ENCODE measurements around the gene P3R3URF.
"Not testable (repeated sequence)": the region's sequence is repeated elsewhere in the genome, so short reads cannot be mapped to it uniquely, and the experiment has no call there.

P3R3URF gene

GRCh38 chr1:46176211-46176865 lies at the start of gene P3R3URF:
Gene P3R3URF (minus strand): TSS chr1:46176488. CDS start chr1:46176471, 17 bp downstream.
- no peak for DNase-seq

- no peak for DNase-seq
Observed at GRCh38 chr1:46224966-46225365, 48.7 kb upstream of the P3R3URF start.

- peak; percentile 65 for DNase-seq
Observed at GRCh38 chr1:46223472-46223943, 47.2 kb upstream of the P3R3URF start.

- not testable (repeated sequence) for DNase-seq
Observed at GRCh38 chr1:46223055-46223454, 46.8 kb upstream of the P3R3URF start.

GRCh38 chr1:46221749-46222148 lies 45.5 kb upstream of the P3R3URF start:
- no peak for DNase-seq

- no peak for DNase-seq
Observed at GRCh38 chr1:46220808-46221207, 44.5 kb upstream of the P3R3URF start.

- DNase-seq: no peak
Observed at GRCh38 chr1:46219551-46220520, 43.5 kb upstream of the P3R3URF start.

GRCh38 chr1:46218443-46218842 lies 42.2 kb upstream of the P3R3URF start:
- no peak for DNase-seq

- no peak for DNase-seq
Observed at GRCh38 chr1:46215504-46215903, 39.2 kb upstream of the P3R3URF start.

- DNase-seq: no peak
Observed at GRCh38 chr1:46211051-46211450, 34.8 kb upstream of the P3R3URF start.

GRCh38 chr1:46210561-46210960 lies 34.3 kb upstream of the P3R3URF start:
- DNase-seq: no peak

- DNase-seq: no peak
Observed at GRCh38 chr1:46206399-46206798, 30.1 kb upstream of the P3R3URF start.

GRCh38 chr1:46205791-46206190 lies 29.5 kb upstream of the P3R3URF start:
- DNase-seq: no peak

GRCh38 chr1:46205141-46205540 lies 28.9 kb upstream of the P3R3URF start:
- no peak for DNase-seq

GRCh38 chr1:46204406-46204742 lies 28.1 kb upstream of the P3R3URF start:
- DNase-seq: no peak

GRCh38 chr1:46203738-46204405 lies 27.6 kb upstream of the P3R3URF start:
- DNase-seq: no peak

- no peak for DNase-seq
Observed at GRCh38 chr1:46199233-46199749, 23.0 kb upstream of the P3R3URF start.

- DNase-seq: peak; percentile 40
Observed at GRCh38 chr1:46197964-46198811, 21.9 kb upstream of the P3R3URF start, which contains the start of gene POMGNT1. Gene POMGNT1 (minus strand): TSS chr1:46198434. CDS start chr1:46197821, 613 bp downstream.

GRCh38 chr1:46197560-46197963 lies 21.3 kb upstream of the P3R3URF start:
- DNase-seq: no peak

GRCh38 chr1:46196609-46197008 lies 20.3 kb upstream of the P3R3URF start:
- DNase-seq: no peak

- no peak for DNase-seq
Observed at GRCh38 chr1:46194641-46195193, 18.4 kb upstream of the P3R3URF start.
